Activated CD4-positive, alpha-beta T cell treated with anti-CD3 and anti-CD28 coated beads, Interleukin-2, amount 10 ng/mL, durations not matched to agents 7 days and 5 days (primary cell): ENCODE results near the gene RBM19. TPM values are rescaled to one million over a fixed set of nuclear protein-coding genes. Genes with fewer than 3 reads are reported as not detected.

Source experiments
- CTCF ChIA-PET: fragments of 350-600 bp; sonication (Branson Sonifier 250); formaldehyde crosslinking; loops from one replicate; lab custom pipeline; 2021; ENCODE audit warnings: antibody characterized with exemption; lab: Charles Lee
- POLR2A ChIA-PET: fragments of 350-600 bp; sonication (Branson Sonifier 250); formaldehyde crosslinking; loops from one replicate; lab custom pipeline; 2021; ENCODE audit warnings: antibody characterized with exemption; lab: Charles Lee
- DNase-seq: peaks from one replicate; pipeline ENCODE4 v3.0.0-alpha.2; 2020
- H3K27ac Mint-ChIP-seq: one replicate; pipeline ENCODE4 v1.8.0; 2021; ENCODE audit warnings: mild to moderate bottlenecking, moderate library complexity, mixed read lengths
- H3K27me3 Mint-ChIP-seq: one replicate; pipeline ENCODE4 v1.8.0; 2021; ENCODE audit warnings: mixed read lengths
- H3K36me3 Mint-ChIP-seq: one replicate; pipeline ENCODE4 v1.8.0; 2021; ENCODE audit warnings: low read depth, mixed read lengths
- H3K4me1 Mint-ChIP-seq: one replicate; pipeline ENCODE4 v1.8.0; 2021; ENCODE audit warnings: mixed read lengths
- H3K4me3 Mint-ChIP-seq: one replicate; pipeline ENCODE4 v1.8.0; 2021; ENCODE audit warnings: mild to moderate bottlenecking, moderate library complexity, mixed read lengths
- H3K9me3 Mint-ChIP-seq: one replicate; pipeline ENCODE4 v1.8.0; 2021; ENCODE audit warnings: mixed read lengths
- total RNA-seq, 2 experiments: library from RNA; stranded (reverse); gene quantifications; one replicate each; pipeline ENCODE4 v1.2.3, GENCODE V29; 2021

RBM19 gene
- total RNA-seq, 2 experiments from 2014 or later, result 36.0 to 39.0 TPM

- Mint-ChIP-seq H3K9me3 (no peaks in the 10 kb centered on the region), H3K36me3 (no peaks in the 10 kb centered on the region), H3K27me3 (no peaks in the 10 kb centered on the region), H3K27ac (no peak overlapping the region), H3K4me1 (no peaks in the 10 kb centered on the region), H3K4me3 (no peak overlapping the region)
- no peak for DNase-seq
- POLR2A ChIA-PET, result no interaction called here
- CTCF ChIA-PET, result no interaction called here
Measured at GRCh38 chr12:113826805-113827538, 139.2 kb downstream of the RBM19 start.

GRCh38 chr12:113825705-113826104 lies 140.4 kb downstream of the RBM19 start:
- Mint-ChIP-seq H3K4me1 (no peaks in the 10 kb centered on the region), H3K27ac (no peak overlapping the region), H3K4me3 (no peak overlapping the region), H3K9me3 (no peaks in the 10 kb centered on the region), H3K36me3 (no peaks in the 10 kb centered on the region), H3K27me3 (no peaks in the 10 kb centered on the region)
- POLR2A ChIA-PET, result interaction anchor here (0.5 kb wide), 1 partner anchor 1165 kb away, joined by 5 read pairs; no protein-coding TSS in a partner anchor
- DNase-seq, result no peak
- CTCF ChIA-PET, result no interaction called here

- Mint-ChIP-seq H3K27ac (no peak overlapping the region), H3K36me3 (no peaks in the 10 kb centered on the region), H3K9me3 (no peaks in the 10 kb centered on the region), H3K4me1 (no peaks in the 10 kb centered on the region), H3K4me3 (no peak overlapping the region), H3K27me3 (no peaks in the 10 kb centered on the region)
- DNase-seq, result no peak
- ChIA-PET CTCF (interaction anchor here (1.0 kb wide), 1 partner anchor 145 kb away, joined by 3 read pairs; no protein-coding TSS in a partner anchor), POLR2A (no interaction called here)
Measured at GRCh38 chr12:113823816-113824215, 142.3 kb downstream of the RBM19 start.

- no peaks in the 10 kb centered on the region for H3K9me3 Mint-ChIP-seq
- no peaks in the 10 kb centered on the region for H3K36me3 Mint-ChIP-seq
- no peaks in the 10 kb centered on the region for H3K27me3 Mint-ChIP-seq
- no peak overlapping the region for H3K4me3 Mint-ChIP-seq
- CTCF ChIA-PET, result interaction anchor here (1.0 kb wide), 1 partner anchor 67 kb away, joined by 3 read pairs; no protein-coding TSS in a partner anchor
- no peak for DNase-seq
- H3K4me1 Mint-ChIP-seq, result no peaks in the 10 kb centered on the region
- POLR2A ChIA-PET, result no interaction called here
- H3K27ac Mint-ChIP-seq, result no peak overlapping the region
Measured at GRCh38 chr12:113823016-113823415, 143.1 kb downstream of the RBM19 start.

- no peaks in the 10 kb centered on the region for H3K36me3 Mint-ChIP-seq
- no peaks in the 10 kb centered on the region for H3K27me3 Mint-ChIP-seq
Measured at GRCh38 chr12:113820842-113821241, 145.3 kb downstream of the RBM19 start.

GRCh38 chr12:113820309-113820708 lies 145.8 kb downstream of the RBM19 start:
- H3K4me1 Mint-ChIP-seq, result no peaks in the 10 kb centered on the region
- no peaks in the 10 kb centered on the region for H3K27me3 Mint-ChIP-seq
- no peak overlapping the region for H3K4me3 Mint-ChIP-seq
- H3K9me3 Mint-ChIP-seq, result no peaks in the 10 kb centered on the region
- POLR2A ChIA-PET, result no interaction called here
- no peak overlapping the region for H3K27ac Mint-ChIP-seq
- DNase-seq, result no peak
- no peaks in the 10 kb centered on the region for H3K36me3 Mint-ChIP-seq
- CTCF ChIA-PET, result interaction anchor here (0.6 kb wide), 2 partner anchors 392 to 1166 kb away, joined by 3 read pairs; no protein-coding TSS in a partner anchor

More at GRCh38 chr12:113820842-113821241, 145.3 kb downstream of the RBM19 start:
- ChIA-PET CTCF (interaction anchor here (0.6 kb wide), 1 partner anchor 1167 kb away, joined by 3 read pairs; no protein-coding TSS in a partner anchor), POLR2A (no interaction called here)
- H3K4me1 Mint-ChIP-seq, result no peaks in the 10 kb centered on the region
- H3K4me3 Mint-ChIP-seq, result no peak overlapping the region
- no peaks in the 10 kb centered on the region for H3K9me3 Mint-ChIP-seq
- no peak overlapping the region for H3K27ac Mint-ChIP-seq
- DNase-seq, result no peak

GRCh38 chr12:113819495-113819894 lies 146.6 kb downstream of the RBM19 start:
- no peaks in the 10 kb centered on the region for H3K4me1 Mint-ChIP-seq
- H3K27me3 Mint-ChIP-seq, result no peaks in the 10 kb centered on the region
- H3K36me3 Mint-ChIP-seq, result no peaks in the 10 kb centered on the region
- POLR2A ChIA-PET, result no interaction called here
- H3K27ac Mint-ChIP-seq, result no peak overlapping the region
- no peaks in the 10 kb centered on the region for H3K9me3 Mint-ChIP-seq
- DNase-seq, result no peak
- CTCF ChIA-PET, result no interaction called here
- no peak overlapping the region for H3K4me3 Mint-ChIP-seq

GRCh38 chr12:113818833-113819232 lies 147.3 kb downstream of the RBM19 start:
- H3K27me3 Mint-ChIP-seq, result no peaks in the 10 kb centered on the region
- H3K27ac Mint-ChIP-seq, result no peak overlapping the region
- H3K4me3 Mint-ChIP-seq, result no peak overlapping the region
- H3K36me3 Mint-ChIP-seq, result no peaks in the 10 kb centered on the region
- no peak for DNase-seq
- no peaks in the 10 kb centered on the region for H3K4me1 Mint-ChIP-seq
- CTCF ChIA-PET, result no interaction called here
- POLR2A ChIA-PET, result no interaction called here
- H3K9me3 Mint-ChIP-seq, result no peaks in the 10 kb centered on the region

- Mint-ChIP-seq H3K27ac (no peak overlapping the region), H3K4me1 (no peaks in the 10 kb centered on the region), H3K36me3 (no peaks in the 10 kb centered on the region), H3K4me3 (no peak overlapping the region), H3K9me3 (no peaks in the 10 kb centered on the region), H3K27me3 (no peaks in the 10 kb centered on the region)
- ChIA-PET POLR2A (no interaction called here), CTCF (no interaction called here)
- no peak for DNase-seq
Measured at GRCh38 chr12:113818283-113818682, 147.8 kb downstream of the RBM19 start.

- no peaks in the 10 kb centered on the region for H3K9me3 Mint-ChIP-seq
- no peaks in the 10 kb centered on the region for H3K27me3 Mint-ChIP-seq
- no peaks in the 10 kb centered on the region for H3K4me1 Mint-ChIP-seq
- CTCF ChIA-PET, result no interaction called here
- no peak overlapping the region for H3K4me3 Mint-ChIP-seq
- POLR2A ChIA-PET, result no interaction called here
- no peak for DNase-seq
- H3K36me3 Mint-ChIP-seq, result no peaks in the 10 kb centered on the region
- no peak overlapping the region for H3K27ac Mint-ChIP-seq
Measured at GRCh38 chr12:113816866-113817265, 149.3 kb downstream of the RBM19 start.

- no peaks in the 10 kb centered on the region for H3K4me1 Mint-ChIP-seq
- no peak overlapping the region for H3K27ac Mint-ChIP-seq
- no peaks in the 10 kb centered on the region for H3K27me3 Mint-ChIP-seq
- H3K4me3 Mint-ChIP-seq, result no peak overlapping the region
- peaks cover 2% of the 10 kb centered on the region for H3K36me3 Mint-ChIP-seq
- DNase-seq, result no peak
- H3K9me3 Mint-ChIP-seq, result peaks cover 2% of the 10 kb centered on the region
- ChIA-PET CTCF (no interaction called here), POLR2A (no interaction called here)
Measured at GRCh38 chr12:113815031-113815430, 151.1 kb downstream of the RBM19 start.

- peaks cover 2% of the 10 kb centered on the region for H3K36me3 Mint-ChIP-seq
- H3K4me3 Mint-ChIP-seq, result no peak overlapping the region
- no peak for DNase-seq
- CTCF ChIA-PET, result interaction anchor here (0.7 kb wide), 1 partner anchor 749 kb away, joined by 3 read pairs; no protein-coding TSS in a partner anchor
- POLR2A ChIA-PET, result no interaction called here
- H3K4me1 Mint-ChIP-seq, result no peaks in the 10 kb centered on the region
- H3K27ac Mint-ChIP-seq, result no peak overlapping the region
- H3K9me3 Mint-ChIP-seq, result peaks cover 2% of the 10 kb centered on the region
- H3K27me3 Mint-ChIP-seq, result no peaks in the 10 kb centered on the region
Measured at GRCh38 chr12:113813229-113813541, 152.9 kb downstream of the RBM19 start.

- Mint-ChIP-seq H3K27ac (no peak overlapping the region), H3K9me3 (peaks cover 2% of the 10 kb centered on the region), H3K4me3 (no peak overlapping the region), H3K4me1 (no peaks in the 10 kb centered on the region), H3K36me3 (peaks cover 2% of the 10 kb centered on the region), H3K27me3 (no peaks in the 10 kb centered on the region)
- ChIA-PET CTCF (no interaction called here), POLR2A (no interaction called here)
- no peak for DNase-seq
Measured at GRCh38 chr12:113812411-113813228, 153.5 kb downstream of the RBM19 start.
